Effector memory CD4-positive, alpha-beta T cell (primary cell): ENCODE measurements around the gene STK32C.

Experiments
- DNase-seq, 3 donors: peaks; one replicate each; pipeline ENCODE4 v3.0.0-alpha.2; 2020
- H3K27ac ChIP-seq: 2 replicates; pipeline ENCODE4 v1.7.0; 2013; ENCODE audit warnings: mild to moderate bottlenecking, low read length, moderate library complexity; ENCODE audit not compliant: insufficient read depth, poor library complexity, severe bottlenecking
- H3K27me3 ChIP-seq: replicated peaks from 2 replicates; pipeline ENCODE4 v1.7.0; 2013; ENCODE audit warnings: mild to moderate bottlenecking, low read length; ENCODE audit not compliant: insufficient read depth, control insufficient read depth, poor library complexity, severe bottlenecking
- H3K36me3 ChIP-seq: 2 replicates; pipeline ENCODE4 v1.7.0; 2013; ENCODE audit warnings: mild to moderate bottlenecking, low read length, moderate library complexity; ENCODE audit not compliant: control insufficient read depth, insufficient read depth
- H3K4me1 ChIP-seq: 2 replicates; pipeline ENCODE4 v1.7.0; 2013; ENCODE audit warnings: low read length, mild to moderate bottlenecking; ENCODE audit not compliant: control insufficient read depth, insufficient read depth, poor library complexity, severe bottlenecking
- H3K4me3 ChIP-seq: 2 replicates; pipeline ENCODE4 v1.7.0; 2013; ENCODE audit warnings: low read length, low read depth, mild to moderate bottlenecking; ENCODE audit not compliant: insufficient read depth, poor library complexity, severe bottlenecking
- H3K9me3 ChIP-seq: 2 replicates; pipeline ENCODE4 v1.7.0; 2013; ENCODE audit warnings: mild to moderate bottlenecking, low read length, moderate library complexity; ENCODE audit not compliant: control insufficient read depth

Gene STK32C

DNA sequence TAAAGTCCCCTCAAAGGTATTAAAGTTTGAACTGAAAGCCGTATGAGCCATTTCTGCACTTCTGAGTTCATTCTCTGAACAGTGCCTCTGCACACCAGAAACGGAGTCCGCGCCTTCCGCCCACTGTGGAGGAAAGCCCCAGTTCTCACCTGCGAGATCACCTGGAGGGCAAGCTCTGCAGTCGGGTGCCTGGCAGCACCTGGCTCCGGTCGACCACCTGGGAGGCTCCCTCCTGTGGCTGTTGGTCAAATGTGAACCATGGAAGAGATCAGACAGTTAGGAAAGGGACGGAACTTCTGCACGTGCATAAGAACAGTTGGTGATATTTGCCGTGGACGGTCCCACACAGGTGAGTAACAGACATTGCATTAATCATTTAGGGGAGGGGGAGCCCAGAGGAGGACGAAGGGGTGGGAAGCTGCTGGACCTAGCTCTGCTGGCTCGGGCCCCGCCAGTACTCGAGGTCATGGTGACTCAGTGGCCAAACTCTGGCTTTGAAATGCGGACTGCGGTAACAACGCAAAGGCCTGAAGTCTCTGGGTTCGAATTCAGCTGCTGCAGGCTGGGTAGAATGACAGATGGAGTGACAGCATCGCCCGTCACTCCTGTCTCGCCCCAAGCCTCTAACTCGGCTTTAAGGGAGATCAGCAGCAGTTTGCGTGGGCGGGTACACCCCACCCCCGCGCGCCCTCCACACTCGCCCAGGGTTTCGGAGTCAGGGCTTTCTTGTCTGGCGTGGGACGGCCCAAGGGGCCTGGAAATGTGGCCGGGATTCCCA is 122.7 kb downstream of the STK32C start:
- Histone ChIP-seq H3K27ac (no peak overlapping the region), H3K36me3 (no peaks in the 10 kb centered on the region), H3K27me3 (peaks cover 25% of the 10 kb centered on the region), H3K4me3 (no peak overlapping the region), H3K4me1 (peaks cover 19% of the 10 kb centered on the region), H3K9me3 (no peaks in the 10 kb centered on the region)
- DNase-seq = no peak

DNA sequence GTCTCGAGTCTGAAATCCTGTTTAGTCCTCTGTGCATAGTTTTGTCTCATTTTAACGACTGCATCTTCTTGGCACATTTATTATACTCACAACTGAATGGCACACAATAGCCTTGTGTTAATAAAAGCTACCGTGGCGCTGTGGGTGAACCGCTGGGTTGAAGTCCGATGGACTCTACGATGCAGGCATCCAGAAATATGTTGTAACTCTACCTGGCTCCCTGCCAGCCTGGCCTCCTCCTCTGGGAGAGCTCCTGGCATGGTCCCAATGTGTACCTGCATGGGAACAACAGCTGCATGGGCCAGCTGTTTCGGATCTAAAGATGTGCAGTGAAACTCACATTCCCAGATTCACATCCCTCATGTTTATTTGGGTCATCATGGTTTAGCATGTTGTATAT is 124.7 kb downstream of the STK32C start:
- no peak overlapping the region for H3K4me3 ChIP-seq
- no peaks in the 10 kb centered on the region for H3K36me3 ChIP-seq
- DNase-seq = no peak
- H3K9me3 ChIP-seq = no peaks in the 10 kb centered on the region
- H3K27ac ChIP-seq = no peak overlapping the region
- peaks cover 27% of the 10 kb centered on the region for H3K27me3 ChIP-seq
- H3K4me1 ChIP-seq = peaks cover 19% of the 10 kb centered on the region

DNA sequence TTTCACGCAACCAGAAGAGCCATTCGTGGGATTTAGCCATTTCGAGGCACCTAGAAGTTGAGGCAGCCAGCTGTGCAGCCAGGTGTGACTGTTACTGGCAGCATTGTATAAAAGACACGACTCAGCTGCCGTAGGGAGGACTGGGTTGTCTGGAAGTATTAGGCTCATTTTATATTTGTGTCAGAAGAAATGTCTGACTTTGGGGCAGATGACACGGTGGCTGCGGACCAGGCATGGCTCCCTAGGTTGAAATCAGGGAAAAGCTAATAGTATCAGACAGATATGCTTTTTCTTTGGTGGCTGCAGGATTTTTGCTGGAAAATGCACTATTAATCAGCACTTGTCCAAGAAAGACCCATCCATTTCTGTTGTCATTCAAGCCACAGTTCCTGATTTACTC is 125.2 kb downstream of the STK32C start:
- Histone ChIP-seq H3K27ac (no peak overlapping the region), H3K4me3 (no peak overlapping the region), H3K9me3 (no peaks in the 10 kb centered on the region), H3K27me3 (peaks cover 25% of the 10 kb centered on the region), H3K4me1 (peaks cover 15% of the 10 kb centered on the region), H3K36me3 (no peaks in the 10 kb centered on the region)
- DNase-seq = no peak

GRCh38 chr10:132181691-132182425 is 125.9 kb downstream of the STK32C start:
- no peaks in the 10 kb centered on the region for H3K36me3 ChIP-seq
- no peaks in the 10 kb centered on the region for H3K9me3 ChIP-seq
- H3K4me3 ChIP-seq = no peak overlapping the region
- peaks cover 20% of the 10 kb centered on the region for H3K27me3 ChIP-seq
- no peak for DNase-seq
- H3K4me1 ChIP-seq = peaks cover 9% of the 10 kb centered on the region
- no peak overlapping the region for H3K27ac ChIP-seq

- Histone ChIP-seq H3K9me3 (no peaks in the 10 kb centered on the region), H3K27me3 (peaks cover 18% of the 10 kb centered on the region), H3K27ac (no peak overlapping the region), H3K36me3 (no peaks in the 10 kb centered on the region), H3K4me3 (no peak overlapping the region), H3K4me1 (peaks cover 1% of the 10 kb centered on the region)
- DNase-seq = no peak
Observed at GRCh38 chr10:132180736-132181135, 127.0 kb downstream of the STK32C start.

- Histone ChIP-seq H3K4me1 (no peaks in the 10 kb centered on the region), H3K27ac (no peak overlapping the region), H3K36me3 (no peaks in the 10 kb centered on the region), H3K27me3 (peaks cover 11% of the 10 kb centered on the region), H3K9me3 (no peaks in the 10 kb centered on the region), H3K4me3 (no peak overlapping the region)
- DNase-seq = no peak
Observed at GRCh38 chr10:132179551-132180392, 128.0 kb downstream of the STK32C start.

GRCh38 chr10:132178672-132179545 is 128.8 kb downstream of the STK32C start:
- no peak for DNase-seq
- H3K27ac ChIP-seq = no peak overlapping the region
- H3K36me3 ChIP-seq = no peaks in the 10 kb centered on the region
- H3K27me3 ChIP-seq = peaks cover 10% of the 10 kb centered on the region
- H3K4me1 ChIP-seq = no peaks in the 10 kb centered on the region
- no peaks in the 10 kb centered on the region for H3K9me3 ChIP-seq
- H3K4me3 ChIP-seq = no peak overlapping the region

DNA sequence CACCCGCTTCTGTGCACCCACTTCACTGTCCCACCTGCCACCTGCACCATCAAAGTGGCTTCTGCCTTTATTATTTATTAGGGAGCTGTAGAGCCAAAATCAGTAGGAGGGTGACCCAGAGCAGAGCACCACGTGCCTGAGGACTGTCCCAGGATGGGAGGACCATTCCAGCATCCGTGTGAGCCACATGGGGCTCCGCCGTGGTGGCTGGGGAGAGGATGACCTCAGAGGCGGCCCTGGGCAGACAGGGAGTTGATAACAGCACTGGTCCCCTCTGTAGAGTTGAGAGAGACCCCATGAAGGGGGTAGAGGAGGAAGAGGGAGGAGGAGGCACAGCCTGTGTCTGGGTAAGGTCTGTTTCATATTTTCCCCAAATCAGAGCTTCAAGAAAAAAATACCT is 129.7 kb downstream of the STK32C start:
- H3K4me1 ChIP-seq = no peaks in the 10 kb centered on the region
- no peak for DNase-seq
- no peaks in the 10 kb centered on the region for H3K9me3 ChIP-seq
- no peak overlapping the region for H3K27ac ChIP-seq
- no peak overlapping the region for H3K4me3 ChIP-seq
- no peaks in the 10 kb centered on the region for H3K36me3 ChIP-seq
- H3K27me3 ChIP-seq = peaks cover 10% of the 10 kb centered on the region
